Activated CD8-positive, alpha-beta T cell treated with anti-CD3 and anti-CD28 coated beads for 36 hours (primary cell): ENCODE data around the gene METTL16. TPM values are rescaled to one million over a fixed set of nuclear protein-coding genes. Genes with fewer than 3 reads are reported as not detected.
A peak's percentile ranks its signal among the peaks of the same experiment; 100 is the strongest.
"Not testable (repeated sequence)": the region's sequence is repeated elsewhere in the genome, so short reads cannot be mapped to it uniquely, and the experiment has no call there.

Experiments
- ATAC-seq: fragments of 200-7000 bp; cut with Tn5 transposase; one replicate; pipeline ENCODE4 v1.10.0; 2021; ENCODE audit warnings: mild to moderate bottlenecking, moderate library complexity
- CTCF ChIA-PET: fragments of 350-600 bp; sonication (Branson Sonifier 250); formaldehyde crosslinking; loops from one replicate; lab custom pipeline; 2021; ENCODE audit warnings: antibody characterized with exemption; lab: Charles Lee
- POLR2A ChIA-PET: fragments of 350-600 bp; sonication (Branson Sonifier 250); formaldehyde crosslinking; loops from one replicate; lab custom pipeline; 2021; ENCODE audit warnings: antibody characterized with exemption; lab: Charles Lee
- DNase-seq: peaks from one replicate; pipeline ENCODE4 v3.0.0-alpha.2; 2020
- H3K27ac Mint-ChIP-seq: one replicate; pipeline ENCODE4 v1.8.0; 2021; ENCODE audit warnings: mild to moderate bottlenecking, mixed read lengths
- H3K27me3 Mint-ChIP-seq: one replicate; pipeline ENCODE4 v1.8.0; 2021; ENCODE audit warnings: mixed read lengths
- H3K36me3 Mint-ChIP-seq: one replicate; pipeline ENCODE4 v1.8.0; 2021; ENCODE audit warnings: low read depth, mixed read lengths
- H3K4me1 Mint-ChIP-seq: one replicate; pipeline ENCODE4 v1.8.0; 2021; ENCODE audit warnings: low read depth, mixed read lengths
- H3K4me3 Mint-ChIP-seq: one replicate; pipeline ENCODE4 v1.8.0; 2021; ENCODE audit warnings: mild to moderate bottlenecking, moderate library complexity, mixed read lengths
- H3K9me3 Mint-ChIP-seq: one replicate; pipeline ENCODE4 v1.8.0; 2021; ENCODE audit warnings: mixed read lengths
- intact Hi-C: fragments of 100-400 bp; cut with micrococcal nuclease; formaldehyde crosslinking; loops from one replicate; pipeline ENCODE4 v1.10.0; 2022
- total RNA-seq, 2 experiments: library from RNA; stranded (reverse); gene quantifications; one replicate each; pipeline ENCODE4 v1.2.3, GENCODE V29; 2021
- TF ChIP-seq, protein P1 (sequence below): fragments of 200-600 bp; IDR thresholded peaks from one replicate; pipeline ENCODE4 v1.8.0; 2022; ENCODE audit warnings: antibody characterized with exemption, mild to moderate bottlenecking

The METTL16 gene
- total RNA-seq, 2 experiments from 2014 or later: 47.9 to 50.3 TPM

DNA sequence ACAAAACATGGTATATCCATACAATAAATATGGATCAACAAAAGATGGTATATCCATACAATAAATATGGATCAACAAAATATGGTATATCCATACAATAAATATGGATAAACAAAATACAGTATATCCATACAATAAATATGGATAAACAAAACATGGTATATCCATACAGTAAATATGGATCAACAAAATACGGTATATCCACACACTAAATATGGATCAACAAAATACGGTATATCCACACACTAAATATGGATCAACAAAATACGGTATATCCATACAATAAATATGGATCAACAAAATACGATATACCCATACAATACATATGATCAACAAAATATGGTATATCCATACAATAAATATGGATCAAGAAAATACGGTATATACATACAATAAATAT is 8.1 kb downstream of the METTL16 start:
- Mint-ChIP-seq H3K27me3 (no peaks in the 10 kb centered on the region), H3K4me3 (no peak overlapping the region), H3K9me3 (no peaks in the 10 kb centered on the region), H3K4me1 (peaks cover 28% of the 10 kb centered on the region), H3K36me3 (peaks cover 40% of the 10 kb centered on the region), H3K27ac (no peak overlapping the region)
- ATAC-seq (no peak), DNase-seq (no peak)
- intact Hi-C loops: no loop called here
- CTCF ChIA-PET: no interaction called here
- TF ChIP-seq, protein P1, sequence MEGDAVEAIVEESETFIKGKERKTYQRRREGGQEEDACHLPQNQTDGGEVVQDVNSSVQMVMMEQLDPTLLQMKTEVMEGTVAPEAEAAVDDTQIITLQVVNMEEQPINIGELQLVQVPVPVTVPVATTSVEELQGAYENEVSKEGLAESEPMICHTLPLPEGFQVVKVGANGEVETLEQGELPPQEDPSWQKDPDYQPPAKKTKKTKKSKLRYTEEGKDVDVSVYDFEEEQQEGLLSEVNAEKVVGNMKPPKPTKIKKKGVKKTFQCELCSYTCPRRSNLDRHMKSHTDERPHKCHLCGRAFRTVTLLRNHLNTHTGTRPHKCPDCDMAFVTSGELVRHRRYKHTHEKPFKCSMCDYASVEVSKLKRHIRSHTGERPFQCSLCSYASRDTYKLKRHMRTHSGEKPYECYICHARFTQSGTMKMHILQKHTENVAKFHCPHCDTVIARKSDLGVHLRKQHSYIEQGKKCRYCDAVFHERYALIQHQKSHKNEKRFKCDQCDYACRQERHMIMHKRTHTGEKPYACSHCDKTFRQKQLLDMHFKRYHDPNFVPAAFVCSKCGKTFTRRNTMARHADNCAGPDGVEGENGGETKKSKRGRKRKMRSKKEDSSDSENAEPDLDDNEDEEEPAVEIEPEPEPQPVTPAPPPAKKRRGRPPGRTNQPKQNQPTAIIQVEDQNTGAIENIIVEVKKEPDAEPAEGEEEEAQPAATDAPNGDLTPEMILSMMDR: no peak
- POLR2A ChIA-PET: no interaction called here

DNA sequence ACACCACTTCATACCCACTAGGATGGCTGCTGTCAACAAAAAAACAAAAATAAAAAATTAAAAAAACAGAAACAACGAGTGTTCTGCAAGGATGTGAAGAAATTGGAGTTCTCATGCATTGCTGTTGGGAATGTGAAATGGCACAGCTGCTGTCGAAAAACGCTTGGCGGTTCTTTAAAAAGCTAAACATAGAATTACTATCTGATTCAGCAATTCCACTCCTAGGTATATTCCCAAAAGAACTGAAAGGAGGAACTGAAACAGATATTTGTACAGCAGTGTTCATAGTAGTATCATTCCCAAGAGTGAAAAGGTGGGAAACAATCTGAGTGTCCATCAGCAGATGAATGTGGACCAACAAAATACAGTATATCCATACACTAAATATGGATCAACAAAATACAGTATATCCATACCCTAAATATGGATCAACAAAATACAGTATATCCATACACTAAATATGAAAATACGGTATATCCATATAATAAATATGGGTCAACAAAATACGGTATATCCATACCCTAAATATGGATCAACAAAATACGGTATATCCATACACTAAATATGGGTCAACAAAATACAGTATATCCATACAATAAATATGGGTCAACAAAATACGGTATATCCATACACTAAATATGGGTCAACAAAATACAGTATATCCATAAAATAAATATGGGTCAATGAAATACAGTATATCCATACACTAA is 8.7 kb downstream of the METTL16 start:
- H3K9me3 Mint-ChIP-seq: no peaks in the 10 kb centered on the region
- H3K36me3 Mint-ChIP-seq: peaks cover 34% of the 10 kb centered on the region
- ChIA-PET CTCF (no interaction called here), POLR2A (no interaction called here)
- no peak for DNase-seq
- H3K27ac Mint-ChIP-seq: no peak overlapping the region
- intact Hi-C loops: no loop called here
- ATAC-seq: no peak
- H3K4me3 Mint-ChIP-seq: no peak overlapping the region
- TF ChIP-seq, protein P1: no peak
- H3K27me3 Mint-ChIP-seq: no peaks in the 10 kb centered on the region
- H3K4me1 Mint-ChIP-seq: peaks cover 22% of the 10 kb centered on the region

DNA sequence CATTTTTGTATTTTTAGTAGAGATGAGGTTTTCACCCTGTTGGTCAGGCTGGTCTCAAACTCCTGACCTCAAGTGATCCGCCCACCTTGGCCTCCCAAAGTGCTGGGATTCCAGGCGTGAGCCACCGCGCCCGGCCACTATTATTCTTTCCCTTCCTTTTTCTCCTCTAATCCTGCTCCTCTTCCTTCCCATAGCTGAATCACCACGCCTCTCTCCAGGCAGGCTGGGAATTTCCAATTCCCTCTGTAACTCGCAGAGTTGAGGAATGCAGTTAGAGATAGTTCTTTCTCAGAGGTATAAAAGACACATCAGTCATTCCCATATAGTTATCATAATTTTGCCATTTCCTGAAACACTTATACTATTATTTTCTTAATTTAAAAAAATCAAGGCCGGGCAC is 11.2 kb downstream of the METTL16 start:
- H3K27me3 Mint-ChIP-seq: no peaks in the 10 kb centered on the region
- DNase-seq (no peak), ATAC-seq (no peak)
- H3K4me1 Mint-ChIP-seq: peaks cover 15% of the 10 kb centered on the region
- no peak overlapping the region for H3K4me3 Mint-ChIP-seq
- ChIA-PET POLR2A (interaction anchor here (3.8 kb wide), 1 partner anchor 11 kb away, joined by 19 read pairs; the partner anchor contains the start of gene METTL16), CTCF (interaction anchor here (2.5 kb wide), 1 partner anchor 84 kb away, joined by 7 read pairs; no protein-coding TSS in a partner anchor)
- peaks cover 27% of the 10 kb centered on the region for H3K36me3 Mint-ChIP-seq
- H3K9me3 Mint-ChIP-seq: no peaks in the 10 kb centered on the region
- H3K27ac Mint-ChIP-seq: no peak overlapping the region
- TF ChIP-seq, protein P1: no peak
- intact Hi-C loops: no loop called here

DNA sequence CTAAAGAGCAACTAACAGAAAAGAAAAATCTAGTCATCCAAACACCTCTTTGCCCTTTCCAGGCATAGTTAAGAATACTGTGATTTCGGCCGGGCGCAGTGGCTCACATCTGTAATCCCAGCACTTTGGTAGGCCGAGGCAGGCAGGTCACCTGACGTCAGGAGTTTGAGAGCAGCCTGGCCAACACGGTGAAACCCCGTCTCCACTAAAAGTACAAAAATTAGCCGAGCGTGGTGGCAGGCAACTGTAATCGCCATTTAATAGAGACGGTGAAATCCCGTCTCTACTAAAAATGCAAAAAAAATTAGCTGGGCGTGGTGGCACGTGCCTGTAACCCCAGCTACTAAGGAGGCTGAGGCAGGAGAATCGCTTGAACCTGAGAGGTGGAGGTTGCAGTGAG is 22.4 kb downstream of the METTL16 start:
- H3K27ac Mint-ChIP-seq, intact Hi-C loops, H3K9me3 Mint-ChIP-seq, ATAC-seq, H3K27me3 Mint-ChIP-seq, H3K4me3 Mint-ChIP-seq, POLR2A ChIA-PET, DNase-seq, H3K36me3 Mint-ChIP-seq: not testable (repeated sequence)
- peaks cover 27% of the 10 kb centered on the region for H3K4me1 Mint-ChIP-seq
- CTCF ChIA-PET: interaction anchor here (1.2 kb wide), 1 partner anchor 11 kb away, joined by 4 read pairs; no protein-coding TSS in a partner anchor

DNA sequence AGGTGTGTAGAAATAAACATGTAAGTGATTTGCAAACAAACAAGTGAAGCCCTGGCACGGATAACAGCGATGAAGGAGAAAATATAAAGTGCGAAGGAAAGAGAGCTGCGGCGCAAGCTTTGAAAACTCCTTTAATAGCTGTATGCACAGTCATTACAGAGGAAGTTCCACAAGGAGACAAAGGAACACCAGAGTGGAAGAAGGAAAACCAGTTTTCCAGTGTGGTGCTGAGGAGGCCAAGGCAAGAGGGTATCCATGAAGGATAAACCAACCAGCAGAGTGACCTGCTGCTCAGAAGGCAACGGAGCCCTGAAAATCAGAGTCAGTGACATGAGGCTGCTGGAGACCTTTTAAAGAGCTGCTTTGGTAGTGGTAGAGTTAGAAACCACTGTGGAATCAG is 24.4 kb downstream of the METTL16 start:
- ChIA-PET CTCF (no interaction called here), POLR2A (interaction anchor here (0.8 to 1.2 kb wide), 3 partner anchors 13 to 1672 kb away, joined by 3 read pairs; no protein-coding TSS in a partner anchor)
- Mint-ChIP-seq H3K9me3 (no peaks in the 10 kb centered on the region), H3K36me3 (peaks cover 6% of the 10 kb centered on the region), H3K4me3 (no peak overlapping the region), H3K4me1 (peaks cover 42% of the 10 kb centered on the region), H3K27me3 (no peaks in the 10 kb centered on the region), H3K27ac (no peak overlapping the region)
- ATAC-seq (no peak), DNase-seq (no peak)
- TF ChIP-seq, protein P1: no peak
- intact Hi-C loops: no loop called here

DNA sequence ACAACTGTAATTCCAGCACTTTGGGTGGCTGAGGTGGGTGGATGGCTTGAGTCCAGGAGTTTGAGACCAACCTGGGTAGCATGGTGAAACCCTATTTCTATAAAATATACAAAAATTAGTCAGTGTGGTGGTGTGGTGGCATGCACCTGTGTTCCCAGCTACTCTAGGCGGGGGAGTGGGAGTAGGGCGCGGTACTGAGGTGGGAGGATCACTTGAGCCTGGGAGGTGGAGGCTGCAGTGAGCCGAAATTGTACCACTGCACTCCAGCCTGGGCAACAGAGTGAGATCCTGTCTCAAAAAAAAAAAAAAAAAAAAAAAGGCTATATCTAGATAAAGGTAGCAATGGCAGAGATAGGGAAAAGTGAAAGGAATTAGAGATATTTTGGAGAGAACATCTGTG is 25.0 kb downstream of the METTL16 start:
- H3K4me3 Mint-ChIP-seq, H3K27me3 Mint-ChIP-seq, H3K9me3 Mint-ChIP-seq, H3K36me3 Mint-ChIP-seq, CTCF ChIA-PET, intact Hi-C loops, H3K27ac Mint-ChIP-seq, ATAC-seq: not testable (repeated sequence)
- peaks cover 45% of the 10 kb centered on the region for H3K4me1 Mint-ChIP-seq
- POLR2A ChIA-PET: interaction anchor here (0.5 to 1.2 kb wide), 3 partner anchors 12 to 1672 kb away, joined by 3 read pairs; no protein-coding TSS in a partner anchor
- DNase-seq: peak; percentile 26
